Fibroblast of lung (primary cell): ENCODE measurements around the gene USP8. TPM values are rescaled to one million over a fixed set of nuclear protein-coding genes. Genes with fewer than 3 reads are reported as not detected.

Experiments
- DNase-seq, 2 donors: peaks; one replicate each; pipeline versions ENCODE4 v3.0.0 to v3.0.0-alpha.2; 2010; ENCODE audit warnings: low read depth in 2 of 2
- H2AFZ ChIP-seq: 2 replicates; pipeline ENCODE4 v1.5.1; 2012; ENCODE audit warnings: low read length, control low read depth, inconsistent platforms
- H3K27ac ChIP-seq: 2 replicates; pipeline ENCODE4 v1.5.1; 2011; ENCODE audit warnings: low read length, control low read depth; ENCODE audit not compliant: insufficient read depth
- H3K27me3 ChIP-seq: 2 replicates; pipeline ENCODE4 v1.5.1; 2011; ENCODE audit warnings: mild to moderate bottlenecking, low read length; ENCODE audit not compliant: control insufficient read depth, insufficient read depth
- H3K36me3 ChIP-seq: 2 replicates; pipeline ENCODE4 v1.5.1; 2011; ENCODE audit warnings: low read length; ENCODE audit not compliant: control insufficient read depth, insufficient read depth
- H3K4me1 ChIP-seq: 2 replicates; pipeline ENCODE4 v1.5.1; 2011; ENCODE audit warnings: low read length; ENCODE audit not compliant: control insufficient read depth, insufficient read depth; ENCODE audit errors: extremely low read depth
- H3K4me2 ChIP-seq: 2 replicates; pipeline ENCODE4 v1.5.1; 2011; ENCODE audit warnings: low read length, control low read depth; ENCODE audit not compliant: insufficient read depth; ENCODE audit errors: extremely low read depth
- H3K4me3 ChIP-seq, 4 experiments: fragments of 200-600 bp in 1 of 4; sonication (generic) in 1 of 4; replicated peaks in 1 of 4; 2 replicates each; pipeline ENCODE4 v1.5.1; 2011 to 2016; ENCODE audit warnings: low read length in 4 of 4, low read depth in 3 of 4, mild to moderate bottlenecking in 3 of 4, control low read depth in 2 of 4, inconsistent platforms in 1 of 4, mixed read lengths in 1 of 4; ENCODE audit not compliant: insufficient read depth in 1 of 4; ENCODE audit errors: control extremely low read depth in 1 of 4
- H3K79me2 ChIP-seq: 2 replicates; pipeline ENCODE4 v1.5.1; 2012; ENCODE audit warnings: mild to moderate bottlenecking, low read length, inconsistent platforms; ENCODE audit not compliant: control insufficient read depth, insufficient read depth
- H3K9ac ChIP-seq: 2 replicates; pipeline ENCODE4 v1.5.1; 2011; ENCODE audit warnings: mild to moderate bottlenecking, low read length, control low read depth; ENCODE audit not compliant: insufficient read depth
- H3K9me3 ChIP-seq: 2 replicates; pipeline ENCODE4 v1.5.1; 2012; ENCODE audit warnings: low read depth, low read length; ENCODE audit not compliant: control insufficient read depth, insufficient read depth
- H4K20me1 ChIP-seq: 2 replicates; pipeline ENCODE4 v1.5.1; 2011; ENCODE audit warnings: low read length; ENCODE audit not compliant: control insufficient read depth, insufficient read depth; ENCODE audit errors: extremely low read depth
- CTCF ChIP-seq, 2 donors: IDR thresholded peaks in 1 of 2; conservative IDR thresholded peaks in 1 of 2; 1 replicate in 1 of 2; 2 replicates in 1 of 2; pipeline ENCODE4 v1.5.1; 2011 to 2012; ENCODE audit warnings: low read length in 2 of 2, control low read depth in 1 of 2, inconsistent platforms in 1 of 2, low read depth in 1 of 2, mild to moderate bottlenecking in 1 of 2
- EZH2 ChIP-seq: IDR thresholded peaks from 2 replicates; pipeline ENCODE4 v1.5.1; 2012; ENCODE audit warnings: low read length, control low read depth, mild to moderate bottlenecking; ENCODE audit errors: missing control alignments
- polyA plus RNA-seq, 2 donors: library from polyadenylated mRNA; depleted of rRNA in 1 of 2; stranded (reverse) in 1 of 2; unstranded in 1 of 2; fragments of >200 nt; gene quantifications; 2 replicates each; pipeline ENCODE4 v1.2.1, GENCODE V29; 2011 to 2012; ENCODE audit warnings: missing spikeins in 1 of 2
- total RNA-seq: library from RNA; depleted of rRNA; stranded (reverse); fragments of >200 nt; gene quantifications from 2 replicates; pipeline ENCODE4 v1.2.1, GENCODE V29; 2014

The USP8 gene
- total and polyA plus RNA-seq, 2 donors (not counting 1 experiment from before 2014, with no cell fraction given) = 52.2 to 58.5 TPM

- no peak for TF ChIP-seq CTCF (conservative IDR thresholded peaks at IDR 0.05 in 1 of 2, IDR thresholded peaks at IDR 0.05 in 1 of 2; ENCODE audit: low read depth in 1 of 2, low read length in 2 of 2)
- TF ChIP-seq EZH2 = no peak
- Histone ChIP-seq H3K9me3 (no peaks in the 10 kb centered on the region), H3K27me3 (no peaks in the 10 kb centered on the region)
Measured at GRCh38 chr15:50484781-50485180, 60.6 kb downstream of the USP8 start.

GRCh38 chr15:50485389-50485788 lies 61.2 kb downstream of the USP8 start:
- Histone ChIP-seq H3K4me3 (no peak overlapping the region), H3K79me2 (no peaks in the 10 kb centered on the region), H3K36me3 (peaks cover 5% of the 10 kb centered on the region), H3K4me2 (no peak overlapping the region), H3K4me1 (no peaks in the 10 kb centered on the region), H3K27me3 (no peaks in the 10 kb centered on the region), H3K9ac (no peak overlapping the region), H4K20me1 (no peaks in the 10 kb centered on the region), H2AFZ (no peak overlapping the region), H3K27ac (no peak overlapping the region), H3K9me3 (no peaks in the 10 kb centered on the region)
- no peak for DNase-seq
- TF ChIP-seq EZH2 = no peak
- no peak for TF ChIP-seq CTCF (conservative IDR thresholded peaks at IDR 0.05 in 1 of 2, IDR thresholded peaks at IDR 0.05 in 1 of 2; ENCODE audit: low read depth in 1 of 2, low read length in 2 of 2)

More at GRCh38 chr15:50484781-50485180, 60.6 kb downstream of the USP8 start:
- H3K36me3 ChIP-seq = peaks cover 2% of the 10 kb centered on the region
- no peak overlapping the region for H3K4me3 ChIP-seq
- H3K9ac ChIP-seq = no peak overlapping the region
- no peak overlapping the region for H3K4me2 ChIP-seq
- no peak overlapping the region for H3K27ac ChIP-seq
- no peaks in the 10 kb centered on the region for H3K4me1 ChIP-seq
- H2AFZ ChIP-seq = no peak overlapping the region
- H4K20me1 ChIP-seq = no peaks in the 10 kb centered on the region
- H3K79me2 ChIP-seq = no peaks in the 10 kb centered on the region
- DNase-seq = no peak

GRCh38 chr15:50487287-50487686 lies 63.1 kb downstream of the USP8 start:
- no peak for DNase-seq
- TF ChIP-seq EZH2 (no peak), CTCF (conservative IDR thresholded peaks at IDR 0.05 in 1 of 2, IDR thresholded peaks at IDR 0.05 in 1 of 2; ENCODE audit: low read depth in 1 of 2, low read length in 2 of 2) (no peak)
- H3K79me2 ChIP-seq = no peaks in the 10 kb centered on the region
- H3K9ac ChIP-seq = no peak overlapping the region
- no peaks in the 10 kb centered on the region for H3K27me3 ChIP-seq
- no peak overlapping the region for H2AFZ ChIP-seq
- H3K4me3 ChIP-seq = no peak overlapping the region
- H3K9me3 ChIP-seq = no peaks in the 10 kb centered on the region
- H3K4me2 ChIP-seq = no peak overlapping the region
- H3K4me1 ChIP-seq = no peaks in the 10 kb centered on the region
- no peak overlapping the region for H3K27ac ChIP-seq
- H3K36me3 ChIP-seq = peaks cover 5% of the 10 kb centered on the region
- no peaks in the 10 kb centered on the region for H4K20me1 ChIP-seq
